GM21723 (cell line): ENCODE results near the gene WDR70.

Experiments used
- ATAC-seq: cut with Tn5 transposase; IDR thresholded peaks from one replicate; pipeline ENCODE4 v1.9.1; 2021; ENCODE audit warnings: mild to moderate bottlenecking, moderate library complexity; ENCODE audit not compliant: unreplicated experiment

Gene WDR70

DNA sequence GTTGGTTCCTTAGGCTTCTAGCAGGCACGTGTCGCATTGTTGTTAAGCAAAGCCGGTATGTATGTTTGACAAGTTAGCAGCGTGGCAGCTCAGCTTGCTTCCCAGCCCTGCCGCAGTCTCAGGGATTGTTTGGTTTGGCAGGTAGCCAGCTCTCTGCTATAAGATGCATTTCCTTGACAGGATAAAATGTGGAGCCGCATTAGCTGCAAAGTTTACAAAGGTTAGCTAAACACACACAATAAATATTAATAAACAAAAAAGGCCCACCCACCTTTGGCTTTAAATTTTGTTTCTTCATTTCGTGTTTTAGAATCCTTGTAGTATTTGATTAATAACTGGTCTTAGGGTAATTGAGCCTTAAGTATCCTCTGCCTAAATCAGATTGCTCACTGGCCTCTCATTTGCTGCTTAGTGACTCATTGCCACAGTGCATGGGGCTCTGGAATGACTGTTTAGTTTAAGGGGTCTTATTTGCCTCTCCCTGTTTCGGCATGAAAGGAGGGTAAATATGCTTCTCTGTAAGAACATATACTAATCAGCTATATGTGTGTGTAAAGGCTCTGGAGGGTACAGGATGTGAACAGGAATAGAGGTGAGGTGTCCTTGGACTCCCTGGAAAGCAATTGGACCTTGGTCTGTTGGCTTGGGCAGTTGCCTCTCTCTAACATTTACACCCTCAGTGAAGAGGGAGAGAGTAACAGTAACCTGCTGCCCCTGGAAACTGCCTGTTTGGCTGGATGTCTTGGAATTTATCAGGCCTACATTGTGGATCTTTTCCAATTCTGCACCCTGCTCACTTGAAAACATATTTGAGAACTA lies 338.7 kb downstream of the WDR70 start:
- no peak for ATAC-seq

DNA sequence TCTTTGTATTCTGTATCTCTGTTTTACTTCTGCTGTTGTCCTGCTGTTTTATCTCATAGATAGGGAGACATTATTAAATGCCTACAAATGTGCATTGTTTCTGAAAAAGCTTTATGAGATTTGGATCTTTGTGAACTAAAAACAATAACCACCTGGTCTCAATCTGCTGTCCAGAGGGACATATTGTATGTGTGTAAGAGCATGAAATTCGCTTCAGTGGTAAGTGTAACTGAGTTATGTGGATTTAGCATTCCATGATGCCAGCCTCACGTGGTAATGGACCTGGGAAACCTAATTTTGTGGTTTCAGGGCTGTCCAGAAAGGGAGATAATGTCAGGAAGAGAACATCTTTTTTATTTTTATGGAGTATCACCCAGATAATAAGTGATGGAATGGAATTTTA lies 341.4 kb downstream of the WDR70 start:
- no peak for ATAC-seq

DNA sequence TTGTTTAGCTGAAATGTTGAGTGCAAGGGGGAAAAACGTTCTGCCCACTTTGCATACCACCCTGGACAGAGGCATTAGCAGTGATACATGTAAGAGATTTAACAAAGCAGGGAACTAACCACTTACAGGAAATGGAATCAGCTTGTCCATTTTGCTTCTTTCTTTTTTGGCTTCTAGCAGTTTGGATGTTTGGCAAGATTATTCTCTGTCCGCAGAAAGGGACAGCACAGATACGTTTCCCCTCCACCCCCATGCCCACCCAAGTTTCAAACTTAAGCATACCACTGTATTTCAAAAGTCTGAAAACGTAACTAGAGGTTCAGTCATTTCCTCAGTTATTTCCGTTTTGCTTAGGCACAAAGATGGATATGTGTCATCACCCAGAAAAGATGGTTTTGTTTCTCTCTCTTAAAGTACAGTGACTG lies 342.3 kb downstream of the WDR70 start:
- ATAC-seq, result peak; percentile 79

DNA sequence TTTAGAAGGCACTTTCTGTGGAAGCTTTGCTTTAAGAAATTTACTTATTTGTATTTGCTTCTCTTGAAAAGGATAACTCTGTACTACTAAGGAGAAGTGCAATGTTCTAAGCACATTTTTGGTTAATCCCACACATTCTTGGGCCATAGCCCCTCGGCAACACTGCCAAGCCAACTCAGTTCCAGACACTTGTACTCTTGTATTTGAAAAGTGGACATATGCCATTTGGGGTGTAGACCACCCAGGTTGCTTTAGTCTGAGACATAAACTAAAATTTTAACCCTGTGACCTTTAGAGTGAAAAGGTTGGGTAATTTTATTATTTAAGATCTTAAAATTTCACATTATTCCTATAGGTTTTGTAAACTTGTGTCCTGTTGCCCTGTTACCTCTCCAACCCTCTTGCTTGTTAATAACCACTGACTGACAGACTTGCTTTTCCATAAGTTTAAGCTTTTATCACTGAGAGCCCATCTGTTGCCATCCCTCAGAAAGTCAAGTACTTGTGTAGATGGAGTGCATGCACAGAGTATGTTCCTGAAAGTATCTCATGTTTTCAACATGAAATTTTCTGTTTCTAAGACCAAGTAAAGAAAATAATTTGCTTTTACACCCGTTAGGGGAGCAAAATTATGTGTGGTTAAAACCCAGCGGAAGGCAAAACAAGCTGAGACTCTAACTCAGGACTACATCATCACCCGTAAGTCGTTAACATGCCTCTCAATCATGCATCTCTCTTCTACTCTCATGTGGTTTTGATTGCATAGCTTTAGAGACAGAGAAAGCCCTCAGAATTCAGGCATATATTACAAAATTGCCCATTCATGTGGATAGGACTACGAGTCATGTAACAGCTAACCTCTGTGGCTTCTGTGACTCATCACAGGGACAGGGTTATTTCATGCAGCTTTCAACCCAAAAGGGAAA lies 343.4 kb downstream of the WDR70 start:
- ATAC-seq, result peak; percentile 59

DNA sequence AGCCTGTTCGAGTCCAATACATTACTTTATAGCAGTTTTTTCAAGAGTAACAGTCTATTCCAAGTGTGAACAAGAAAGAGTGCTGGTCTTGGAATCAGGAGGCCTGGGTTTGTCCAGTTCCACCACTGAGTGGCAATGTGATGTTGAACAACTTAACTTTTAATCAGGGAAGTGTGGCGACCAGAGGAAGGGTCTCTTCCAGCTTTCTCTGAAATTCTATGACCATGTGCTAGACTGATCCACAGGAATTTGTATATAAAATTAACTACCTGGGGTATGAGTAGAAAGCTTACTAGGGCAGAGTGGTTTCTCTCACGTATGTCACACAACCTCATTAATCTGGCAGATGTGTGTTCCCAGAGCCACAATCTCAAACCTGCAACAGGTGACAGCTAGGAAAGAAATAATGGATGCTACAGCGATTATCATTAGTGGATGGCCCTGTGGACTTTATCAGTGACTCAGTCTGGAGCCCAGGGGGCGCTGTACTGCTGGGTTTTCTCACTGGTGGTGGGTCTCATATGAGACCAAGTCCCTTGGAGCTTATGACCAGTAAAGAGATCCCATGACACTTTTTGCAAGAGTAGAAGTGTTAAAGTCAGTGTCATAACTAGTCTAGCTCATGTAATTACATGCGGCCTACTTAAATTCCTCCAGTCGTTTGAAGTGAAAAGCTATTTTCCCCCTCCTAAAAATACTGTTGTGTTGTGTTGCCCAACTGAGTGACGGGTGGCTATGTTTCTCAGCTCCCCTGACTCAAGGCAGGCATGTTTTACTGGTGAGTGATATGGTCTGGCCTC lies 344.2 kb downstream of the WDR70 start:
- ATAC-seq, result no peak

DNA sequence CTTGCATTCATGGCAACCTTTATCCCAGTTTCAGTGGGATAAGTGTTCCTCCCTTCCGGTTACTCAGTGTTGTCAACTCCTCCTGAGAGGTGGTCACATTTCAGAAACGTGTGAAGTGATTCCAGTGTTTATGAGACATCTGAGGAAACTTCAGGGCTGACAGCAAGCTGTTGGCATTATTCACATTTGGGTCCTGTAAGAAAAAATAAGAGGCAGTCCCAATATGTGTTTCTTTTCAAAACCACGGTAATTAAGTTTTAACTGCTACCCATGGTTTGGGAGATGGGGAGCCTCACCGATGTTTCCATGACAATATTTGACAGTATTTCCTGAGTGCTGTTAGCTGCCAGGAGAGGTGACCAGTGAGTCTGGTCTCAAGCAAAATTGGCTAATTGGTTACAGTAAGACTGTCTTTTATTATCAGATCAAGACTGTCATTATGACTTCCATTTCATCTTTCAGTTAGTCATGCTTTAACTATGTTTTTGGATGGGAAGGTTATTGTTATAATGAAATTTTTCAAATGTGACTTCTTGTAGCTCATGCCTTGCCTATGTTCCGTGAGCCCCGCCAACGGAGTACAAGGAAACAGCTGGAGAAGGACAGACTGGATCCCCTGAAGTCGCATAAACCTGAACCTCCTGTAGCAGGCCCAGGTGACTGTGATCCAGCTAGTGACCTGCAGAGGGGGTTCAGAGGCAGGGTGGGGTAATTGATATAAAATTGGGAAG lies 345.4 kb downstream of the WDR70 start:
- no peak for ATAC-seq

DNA sequence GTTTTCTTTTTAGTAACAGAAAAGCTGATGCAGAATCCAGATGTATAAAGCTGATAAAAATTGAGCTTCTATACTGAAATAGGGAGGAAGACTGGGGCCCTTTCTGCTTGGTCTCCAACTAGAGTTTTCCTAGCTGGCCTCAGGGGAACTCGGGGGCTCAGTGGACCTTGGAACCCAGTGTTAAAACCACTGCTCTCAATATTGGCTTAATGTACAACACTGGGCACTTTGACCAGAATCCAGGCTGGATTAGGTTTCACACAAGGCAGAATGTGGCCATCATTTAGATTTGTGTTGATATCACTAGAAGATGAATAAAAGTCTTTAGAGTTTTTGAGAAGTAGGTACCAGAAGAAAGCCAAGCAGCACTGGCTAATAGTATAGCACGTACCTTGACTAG lies 346.1 kb downstream of the WDR70 start:
- ATAC-seq, result no peak

DNA sequence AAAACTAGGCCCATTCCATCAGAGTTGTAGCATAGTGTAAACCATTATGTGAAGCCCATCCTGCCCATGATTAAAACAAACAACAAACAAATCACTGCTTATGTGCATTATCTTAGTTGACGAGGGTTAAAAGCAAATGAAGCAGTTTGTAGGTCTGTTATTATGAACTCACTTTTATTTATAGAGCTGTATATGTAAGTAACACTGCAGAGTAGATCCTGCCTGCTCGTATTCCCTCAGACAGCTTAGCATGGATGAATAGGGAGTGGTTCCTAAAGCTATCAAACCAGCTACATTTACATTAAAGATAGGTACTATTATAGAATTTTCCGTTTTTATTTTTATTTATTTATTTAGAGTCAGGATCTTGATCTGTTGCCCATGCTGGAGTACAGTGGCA lies 348.1 kb downstream of the WDR70 start:
- no peak for ATAC-seq

DNA sequence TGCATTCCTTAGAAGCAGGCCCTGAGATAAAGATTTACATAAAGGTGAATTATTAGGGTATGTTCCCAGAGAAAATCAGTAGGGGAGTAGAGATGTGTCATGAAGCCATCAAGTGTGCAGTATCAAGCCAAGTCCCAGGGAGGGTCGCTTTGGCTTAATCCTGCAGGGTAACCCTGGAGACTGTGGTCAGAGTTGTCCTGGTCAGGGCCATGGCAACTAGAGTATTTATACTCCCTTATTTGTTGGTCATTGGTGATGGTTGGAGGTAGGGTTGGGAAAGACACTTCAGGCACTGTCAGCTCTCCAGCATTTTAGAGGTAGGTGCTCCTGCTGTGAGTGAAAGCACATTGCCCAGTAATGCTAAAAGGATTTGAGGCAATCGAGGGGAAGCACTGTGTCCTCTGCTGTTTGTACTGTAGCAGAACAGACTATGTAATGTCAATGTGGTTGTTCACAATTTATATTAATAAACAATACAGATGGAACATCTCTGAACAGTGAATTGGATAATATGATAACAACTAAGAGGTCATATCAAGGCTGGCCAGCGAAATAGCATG lies 351.9 kb downstream of the WDR70 start:
- no peak for ATAC-seq

DNA sequence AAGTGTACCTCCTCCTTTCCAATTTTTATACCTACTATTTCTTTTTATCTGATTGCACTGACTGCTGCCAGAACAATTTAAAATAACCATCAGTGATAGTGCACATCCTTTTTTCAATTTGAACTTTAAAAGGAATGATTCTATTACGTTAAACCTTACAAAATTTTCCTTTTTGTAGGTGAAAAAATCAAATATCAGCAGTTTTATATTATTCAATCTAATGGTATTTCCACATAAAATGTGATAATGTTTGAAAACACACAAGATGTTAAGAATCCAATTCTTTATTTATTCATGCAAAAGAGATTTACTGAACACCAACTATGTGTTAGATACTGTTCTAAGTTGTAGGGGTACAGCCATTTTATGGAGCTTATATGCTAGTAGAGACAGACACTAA lies 355.0 kb downstream of the WDR70 start:
- no peak for ATAC-seq

DNA sequence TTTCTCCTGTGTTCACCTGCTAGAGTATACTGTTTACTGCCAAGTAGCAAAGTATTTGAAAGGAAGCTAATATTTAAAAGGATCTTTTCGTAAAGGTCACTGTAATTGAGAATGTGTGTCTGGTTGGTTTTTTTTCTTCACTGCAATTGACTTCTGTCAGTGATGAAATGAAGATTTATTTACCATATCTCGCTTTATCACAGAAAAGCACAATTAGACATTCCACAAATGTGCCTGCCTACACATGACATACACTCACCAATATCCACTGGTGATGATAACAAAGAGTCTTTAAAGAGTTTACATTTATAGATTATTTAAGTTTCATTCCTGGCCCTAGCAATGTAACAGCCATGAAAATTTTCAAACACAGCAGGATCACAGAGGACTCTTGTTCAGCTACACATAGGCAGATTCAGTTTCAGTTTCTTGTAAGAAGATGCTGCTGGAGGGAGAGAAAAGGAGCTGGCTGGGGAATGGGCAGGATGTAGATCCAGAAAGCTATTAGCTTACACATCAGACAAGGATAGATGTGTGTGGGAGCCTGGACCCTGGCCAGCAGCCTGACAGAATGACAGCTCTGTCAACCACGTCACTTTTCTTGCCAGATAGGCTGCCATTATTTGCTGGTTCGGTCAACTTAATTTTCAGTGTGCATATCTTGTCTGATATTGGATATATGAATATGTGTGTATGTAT lies 356.7 kb downstream of the WDR70 start:
- no peak for ATAC-seq

DNA sequence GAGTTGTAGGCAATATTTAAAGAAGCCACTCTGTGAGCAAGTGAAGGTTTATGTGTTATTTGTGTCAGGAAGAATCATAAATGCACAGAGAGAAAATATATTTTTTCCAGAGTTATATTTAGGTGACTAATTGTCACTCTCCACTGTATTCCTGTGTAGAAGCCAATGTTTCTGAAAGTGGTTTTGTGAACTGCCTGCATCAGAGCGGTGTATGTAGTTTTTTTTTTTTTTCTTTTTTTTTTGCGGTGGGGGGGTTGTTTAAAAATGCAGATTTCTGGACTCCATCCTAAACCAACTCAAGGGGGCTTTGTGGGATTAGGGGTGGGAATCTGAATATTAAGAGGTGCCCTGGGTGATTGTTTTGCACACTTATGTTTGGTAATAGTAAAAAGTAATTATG lies 357.3 kb downstream of the WDR70 start:
- ATAC-seq, result no peak

DNA sequence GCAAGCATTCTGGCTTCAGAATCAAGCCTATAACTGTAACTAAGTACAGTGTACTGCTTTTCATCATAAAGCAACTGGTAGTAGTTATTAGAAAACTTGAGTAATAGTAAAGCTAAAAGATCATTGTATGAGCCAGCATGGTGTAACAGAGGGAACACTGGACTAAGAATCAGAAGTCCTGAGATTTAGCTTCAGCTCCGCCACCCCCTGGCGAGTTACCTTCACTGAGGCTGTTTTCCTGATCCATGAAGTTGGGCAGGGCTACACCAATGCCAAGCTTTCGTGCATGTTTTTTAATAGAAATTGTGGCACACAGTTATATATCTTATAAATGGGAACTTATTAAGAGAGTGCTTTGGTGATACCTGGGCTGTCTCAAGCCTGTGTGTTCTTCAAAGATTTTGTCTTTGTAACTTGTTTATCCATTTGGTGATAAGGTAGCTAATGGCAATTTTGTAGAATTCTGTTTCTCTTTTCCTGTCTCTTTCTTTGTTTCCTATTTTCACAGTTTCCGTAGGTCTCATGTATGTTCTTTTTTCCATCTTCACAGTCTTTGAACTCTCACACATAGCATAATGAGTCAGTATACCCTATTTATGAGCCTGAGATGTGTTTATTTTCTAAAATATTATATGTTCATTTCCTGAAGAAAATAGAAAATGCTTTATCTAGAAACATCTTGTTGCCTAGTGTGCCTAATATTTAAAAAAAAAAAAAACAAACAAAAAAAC lies 358.4 kb downstream of the WDR70 start:
- no peak for ATAC-seq

DNA sequence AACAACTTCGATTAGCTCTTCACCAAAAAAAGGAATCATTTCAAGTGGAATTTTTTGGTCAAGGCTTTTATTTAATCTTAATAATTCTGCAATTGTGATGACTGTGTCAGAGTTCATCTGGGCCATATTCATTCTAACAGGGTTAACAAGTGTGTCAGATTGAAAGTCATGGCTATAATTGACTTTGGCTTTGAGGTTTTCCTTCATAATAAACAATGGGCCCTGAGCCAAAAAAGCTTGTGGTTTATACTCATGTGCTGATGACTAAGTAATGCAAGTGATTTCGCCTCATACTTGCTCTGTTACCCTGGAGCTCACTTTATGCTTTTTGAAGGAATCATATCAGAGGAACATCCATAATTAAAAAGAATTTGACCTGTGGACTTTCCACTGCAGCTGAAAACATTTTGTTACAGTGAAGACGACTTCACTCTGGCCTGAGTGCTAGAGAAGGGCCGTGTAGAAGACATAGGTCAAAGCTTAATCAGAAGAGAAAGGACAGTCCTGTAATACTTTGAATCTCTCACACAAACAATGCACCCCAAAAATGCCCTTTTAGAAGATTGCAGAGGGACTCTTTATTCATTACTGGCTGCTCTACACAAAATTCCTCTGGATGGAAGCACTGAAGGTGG lies 359.1 kb downstream of the WDR70 start:
- ATAC-seq, result peak; percentile 88

DNA sequence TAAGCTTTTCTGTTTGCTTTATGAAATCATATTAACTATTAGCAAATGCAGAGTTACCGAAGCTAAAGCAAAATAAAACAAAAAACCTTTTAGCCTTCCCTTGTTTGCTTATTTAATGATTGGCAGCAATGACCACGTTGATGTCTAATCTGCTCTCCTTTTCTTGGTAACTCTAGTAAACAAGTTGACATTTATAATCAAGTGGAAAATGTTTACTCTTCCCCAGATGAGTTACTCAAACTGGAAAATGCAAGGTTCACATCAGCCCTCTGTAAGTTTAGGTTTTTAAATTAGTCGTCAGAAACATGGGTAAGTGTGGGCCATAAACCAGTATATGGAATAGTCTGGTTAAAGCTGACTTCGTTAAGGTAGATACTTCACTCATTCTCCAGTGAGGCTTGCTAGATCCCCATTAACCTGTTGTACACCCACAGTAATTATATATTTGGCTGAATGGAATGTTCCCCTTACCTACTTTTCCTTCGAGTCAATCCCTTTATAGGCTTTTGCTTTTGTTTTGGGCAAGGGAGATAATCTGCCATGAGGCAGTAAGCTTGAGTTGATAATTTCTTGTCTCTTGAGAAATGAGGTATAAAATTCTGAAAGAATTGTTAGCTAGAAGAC lies 359.9 kb downstream of the WDR70 start:
- ATAC-seq, result no peak

DNA sequence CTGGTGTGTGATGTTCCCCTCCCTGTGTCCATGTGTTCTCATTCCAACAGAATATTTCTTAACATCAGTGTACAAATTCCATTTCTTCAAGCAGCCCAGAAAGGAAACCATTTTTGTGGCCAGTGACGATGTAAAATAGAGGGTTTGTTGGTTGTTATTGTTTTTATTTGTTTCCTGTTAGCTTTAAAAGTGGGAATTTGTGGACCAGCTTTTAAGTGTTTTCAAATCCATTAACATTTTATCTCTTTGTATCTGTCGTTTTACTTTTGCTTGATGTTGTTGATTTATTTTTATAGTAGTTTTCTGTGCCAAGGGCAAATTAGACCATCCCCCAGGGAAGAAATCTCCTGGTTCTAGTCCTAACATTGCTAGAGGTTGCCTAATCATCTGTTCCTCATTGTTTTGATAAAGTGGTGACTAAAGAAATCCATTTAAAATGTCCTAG lies 360.7 kb downstream of the WDR70 start:
- ATAC-seq, result no peak

DNA sequence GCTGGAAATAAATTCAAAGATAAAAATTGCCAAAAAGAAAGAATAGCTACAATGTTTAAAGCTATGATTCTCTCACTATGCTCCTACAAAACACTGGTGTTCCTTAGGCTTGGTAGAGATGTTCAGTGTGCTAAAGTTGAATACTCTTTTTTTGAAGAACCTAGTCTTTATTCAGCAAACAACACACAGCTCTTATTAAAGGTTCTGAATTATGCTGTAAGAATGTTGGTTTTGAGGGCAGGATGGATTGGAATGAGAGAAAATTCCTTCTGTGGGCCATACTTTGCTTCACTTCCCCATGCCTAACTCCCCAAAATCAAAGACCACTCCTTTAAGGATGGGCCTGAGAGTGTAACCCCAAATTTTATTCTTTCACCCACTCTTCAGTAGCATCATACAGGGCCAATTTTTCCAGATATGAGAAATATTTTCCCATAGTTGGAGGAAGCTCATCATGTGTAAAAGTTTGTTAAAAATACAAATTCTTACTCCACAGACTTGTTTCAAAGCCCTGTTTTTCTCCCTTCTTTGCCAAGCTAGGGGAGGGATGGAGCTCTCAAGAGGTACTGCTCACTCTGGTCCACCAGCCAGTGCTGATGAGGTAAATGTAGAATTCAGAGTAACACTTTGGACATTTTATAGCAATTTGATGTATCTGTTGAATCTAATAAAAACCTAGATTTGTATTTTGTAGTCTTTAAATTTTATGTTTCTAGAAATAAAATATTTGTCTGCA lies 361.4 kb downstream of the WDR70 start:
- ATAC-seq, result no peak
